Thyroid gland (tissue), 4 donors: Measurements from ENCODE around the gene UCKL1.

Source experiments
- POLR2A ChIP-seq, 2 donors: fragments of 450-650 bp; IDR thresholded peaks; one replicate each; pipeline ENCODE4 v1.6.1; 2017; ENCODE audit warnings: antibody characterized with exemption in 2 of 2, mild to moderate bottlenecking in 2 of 2, moderate library complexity in 1 of 2
- TF ChIP-seq, protein P1 (sequence below), 6 experiments: fragments of 200-600 bp in 3 of 6; fragments of 450-650 bp in 3 of 6; sonication (generic) in 3 of 6; IDR thresholded peaks; one replicate each; pipeline ENCODE4 v1.5.1; 2016 to 2019; ENCODE audit warnings: antibody characterized with exemption in 6 of 6, mild to moderate bottlenecking in 2 of 6, inconsistent platforms in 1 of 6, moderate library complexity in 1 of 6

DNA sequence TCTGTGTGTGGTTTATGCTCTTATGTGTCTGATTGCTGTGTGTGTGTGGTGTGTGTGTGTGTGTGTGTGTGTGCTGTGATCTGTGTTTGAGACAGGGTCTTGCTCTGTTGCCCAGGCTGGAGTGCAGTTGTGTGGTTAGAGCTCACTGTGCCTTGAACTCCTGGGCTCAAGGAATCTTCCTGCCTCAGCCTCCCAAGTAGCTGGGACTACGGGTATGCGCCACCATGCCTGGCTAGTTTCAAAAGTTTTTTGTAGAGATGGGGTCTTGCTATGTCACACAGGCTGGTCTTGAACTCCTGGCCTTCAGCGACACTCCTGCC, 16.9 kb upstream of the UCKL1 start:
- TF ChIP-seq, protein P1, sequence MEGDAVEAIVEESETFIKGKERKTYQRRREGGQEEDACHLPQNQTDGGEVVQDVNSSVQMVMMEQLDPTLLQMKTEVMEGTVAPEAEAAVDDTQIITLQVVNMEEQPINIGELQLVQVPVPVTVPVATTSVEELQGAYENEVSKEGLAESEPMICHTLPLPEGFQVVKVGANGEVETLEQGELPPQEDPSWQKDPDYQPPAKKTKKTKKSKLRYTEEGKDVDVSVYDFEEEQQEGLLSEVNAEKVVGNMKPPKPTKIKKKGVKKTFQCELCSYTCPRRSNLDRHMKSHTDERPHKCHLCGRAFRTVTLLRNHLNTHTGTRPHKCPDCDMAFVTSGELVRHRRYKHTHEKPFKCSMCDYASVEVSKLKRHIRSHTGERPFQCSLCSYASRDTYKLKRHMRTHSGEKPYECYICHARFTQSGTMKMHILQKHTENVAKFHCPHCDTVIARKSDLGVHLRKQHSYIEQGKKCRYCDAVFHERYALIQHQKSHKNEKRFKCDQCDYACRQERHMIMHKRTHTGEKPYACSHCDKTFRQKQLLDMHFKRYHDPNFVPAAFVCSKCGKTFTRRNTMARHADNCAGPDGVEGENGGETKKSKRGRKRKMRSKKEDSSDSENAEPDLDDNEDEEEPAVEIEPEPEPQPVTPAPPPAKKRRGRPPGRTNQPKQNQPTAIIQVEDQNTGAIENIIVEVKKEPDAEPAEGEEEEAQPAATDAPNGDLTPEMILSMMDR (IDR thresholded peaks at IDR 0.05) = no peak
- no peak for TF ChIP-seq POLR2A (IDR thresholded peaks at IDR 0.05)
